ENCODE measurements around the gene TRMT44.
"Not testable (repeated sequence)": the region's sequence is repeated elsewhere in the genome, so short reads cannot be mapped to it uniquely, and the experiment has no call there.

The TRMT44 gene

DNA sequence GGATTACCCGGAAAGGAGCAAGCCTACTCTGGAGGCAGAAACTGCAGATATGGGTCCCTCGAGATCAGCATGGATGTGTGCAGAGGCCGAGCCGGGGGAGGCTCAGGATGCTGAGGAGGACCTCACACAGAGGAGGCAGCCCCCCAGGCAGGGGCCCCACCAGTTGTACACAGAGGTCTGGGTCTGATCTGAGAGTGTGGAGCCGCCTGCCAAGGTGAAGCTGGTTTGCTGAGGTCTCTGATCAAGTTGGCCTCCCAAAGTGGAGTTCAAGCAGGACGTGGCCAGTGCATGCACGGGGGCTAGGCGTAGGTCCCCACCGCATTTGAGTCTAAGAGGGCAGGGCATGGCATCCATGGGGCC, 35.1 kb upstream of the TRMT44 start:
- peaks cover 5 to 48% (median 22%) of the 10 kb centered on the region in 4 experiments for H3K36me3 ChIP-seq (ENCODE audit: control insufficient read depth in 4 of 4, insufficient read depth in 4 of 4, low read length in 3 of 4)
- no peak overlapping the region for H3K27ac ChIP-seq (ENCODE audit: insufficient read depth in 1 of 2, low read depth in 1 of 2, low read length in 2 of 2, poor library complexity in 1 of 2, severe bottlenecking in 2 of 2)
- CTCF ChIA-PET, result interaction anchor here (1.4 to 4.3 kb wide), 5 partner anchors 11 to 228 kb away, joined by 3 to 31 read pairs (median 7); no protein-coding TSS in a partner anchor
- WGBS (ENCODE audit: insufficient coverage), result 98% methylated on average over 8 of the region's 9 CpGs
- H3K27me3 ChIP-seq (replicated peaks in 2 of 5; ENCODE audit: control insufficient read depth in 4 of 5, insufficient read depth in 5 of 5, low read length in 4 of 5), result no peaks in the 10 kb centered on the region
- H3K4me1 ChIP-seq (ENCODE audit: control extremely low read depth in 1 of 4, control insufficient read depth in 4 of 4, insufficient read depth in 4 of 4, low read length in 3 of 4), result peaks cover 4 to 51% (median 33%) of the 10 kb centered on the region in 4 experiments
- H3K9me3 ChIP-seq (ENCODE audit: control extremely low read depth in 1 of 5, control insufficient read depth in 4 of 5, insufficient read depth in 2 of 5, low read depth in 1 of 5, low read length in 4 of 5), result no peaks in the 10 kb centered on the region
- DNase-seq, result no peak
- POLR2A ChIA-PET, result interaction anchor here (0.7 kb wide), 1 partner anchor 124 kb away, joined by 4 read pairs; no protein-coding TSS in a partner anchor
- no peak overlapping the region for H3K4me3 ChIP-seq (ENCODE audit: control insufficient read depth in 1 of 7, extremely low read depth in 1 of 7, insufficient read depth in 4 of 7, low read depth in 2 of 7, low read length in 6 of 7)

- peaks cover 5 to 52% (median 26%) of the 10 kb centered on the region in 4 experiments for H3K36me3 ChIP-seq (ENCODE audit: control insufficient read depth in 4 of 4, insufficient read depth in 4 of 4, low read length in 3 of 4)
- H3K27me3 ChIP-seq (replicated peaks in 2 of 5; ENCODE audit: control insufficient read depth in 4 of 5, insufficient read depth in 5 of 5, low read length in 4 of 5); POLR2A ChIA-PET; H3K4me3 ChIP-seq (ENCODE audit: control insufficient read depth in 1 of 7, extremely low read depth in 1 of 7, insufficient read depth in 4 of 7, low read depth in 2 of 7, low read length in 6 of 7); DNase-seq; H3K27ac ChIP-seq (ENCODE audit: insufficient read depth in 1 of 2, low read depth in 1 of 2, low read length in 2 of 2, poor library complexity in 1 of 2, severe bottlenecking in 2 of 2); H3K9me3 ChIP-seq (ENCODE audit: control extremely low read depth in 1 of 5, control insufficient read depth in 4 of 5, insufficient read depth in 2 of 5, low read depth in 1 of 5, low read length in 4 of 5): not testable (repeated sequence)
- H3K4me1 ChIP-seq (ENCODE audit: control extremely low read depth in 1 of 4, control insufficient read depth in 4 of 4, insufficient read depth in 4 of 4, low read length in 3 of 4), result peaks cover 4 to 44% (median 32%) of the 10 kb centered on the region in 4 experiments
- CTCF ChIA-PET, result interaction anchor here (1.0 to 4.3 kb wide), 11 partner anchors 8 to 231 kb away, joined by 3 to 22 read pairs (median 6); no protein-coding TSS in a partner anchor
- 86% methylated on average over 5 of the region's 7 CpGs for WGBS (ENCODE audit: insufficient coverage)
Observed at GRCh38 chr4:8406887-8407286, 33.7 kb upstream of the TRMT44 start.

DNA sequence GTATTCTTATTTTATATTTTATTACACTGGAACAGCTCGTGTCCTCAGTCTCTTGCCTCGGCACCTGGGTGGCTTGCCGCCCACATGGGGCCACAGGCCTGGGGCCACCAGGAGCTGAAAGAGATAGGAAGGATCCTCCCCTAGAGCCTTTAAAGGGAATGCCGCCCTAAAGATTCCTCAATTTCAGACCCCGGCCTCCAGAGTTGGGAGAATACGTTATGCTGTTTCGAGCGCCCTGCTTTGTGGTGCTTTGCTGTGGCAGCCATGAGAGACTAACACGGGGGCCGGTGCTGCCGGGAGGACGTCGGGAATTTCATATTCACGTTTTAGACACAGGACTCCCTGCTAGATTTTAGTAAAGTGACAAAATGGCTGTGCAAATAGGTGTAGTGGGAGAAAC, 33.3 kb upstream of the TRMT44 start:
- ChIA-PET CTCF (interaction anchor here (1.0 to 4.3 kb wide), 13 partner anchors 9 to 231 kb away, joined by 3 to 22 read pairs (median 6); no protein-coding TSS in a partner anchor), POLR2A (no interaction called here)
- Histone ChIP-seq H3K4me1 (ENCODE audit: control extremely low read depth in 1 of 4, control insufficient read depth in 4 of 4, insufficient read depth in 4 of 4, low read length in 3 of 4) (peaks cover 4 to 40% (median 28%) of the 10 kb centered on the region in 4 experiments), H3K27me3 (replicated peaks in 2 of 5; ENCODE audit: control insufficient read depth in 4 of 5, insufficient read depth in 5 of 5, low read length in 4 of 5) (no peaks in the 10 kb centered on the region), H3K27ac (ENCODE audit: insufficient read depth in 1 of 2, low read depth in 1 of 2, low read length in 2 of 2, poor library complexity in 1 of 2, severe bottlenecking in 2 of 2) (no peak overlapping the region), H3K4me3 (ENCODE audit: control insufficient read depth in 1 of 7, extremely low read depth in 1 of 7, insufficient read depth in 4 of 7, low read depth in 2 of 7, low read length in 6 of 7) (no peak overlapping the region), H3K36me3 (ENCODE audit: control insufficient read depth in 4 of 4, insufficient read depth in 4 of 4, low read length in 3 of 4) (peaks cover 5 to 52% (median 26%) of the 10 kb centered on the region in 4 experiments), H3K9me3 (ENCODE audit: control extremely low read depth in 1 of 5, control insufficient read depth in 4 of 5, insufficient read depth in 2 of 5, low read depth in 1 of 5, low read length in 4 of 5) (no peaks in the 10 kb centered on the region)
- no peak for DNase-seq
- WGBS (ENCODE audit: insufficient coverage), result 98% methylated on average over 7 of the region's 14 CpGs

DNA sequence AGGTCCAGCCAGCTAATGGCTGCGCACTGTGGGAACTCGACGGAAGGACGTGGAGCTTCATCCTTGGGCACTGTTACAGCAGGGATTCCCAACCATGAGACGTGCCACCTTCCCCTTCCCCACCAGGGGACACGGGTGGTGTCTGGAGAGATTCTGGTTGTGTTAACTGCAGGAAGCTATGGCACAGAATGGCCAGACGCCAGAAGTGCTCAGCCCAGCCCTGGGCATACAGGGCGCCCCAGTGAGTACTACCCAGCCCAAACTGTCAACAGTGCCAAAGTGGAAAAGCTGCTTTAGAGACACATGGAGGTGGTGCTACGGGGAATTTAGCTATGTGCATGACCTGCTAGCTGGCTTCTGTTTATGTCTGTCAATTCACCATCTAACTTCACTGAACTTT, 32.8 kb upstream of the TRMT44 start:
- DNase-seq, result no peak
- peaks cover 5 to 55% (median 26%) of the 10 kb centered on the region in 4 experiments for H3K36me3 ChIP-seq (ENCODE audit: control insufficient read depth in 4 of 4, insufficient read depth in 4 of 4, low read length in 3 of 4)
- CTCF ChIA-PET, result interaction anchor here (1.0 to 4.3 kb wide), 16 partner anchors 9 to 232 kb away, joined by 3 to 28 read pairs (median 5); no protein-coding TSS in a partner anchor
- no peak overlapping the region for H3K4me3 ChIP-seq (ENCODE audit: control insufficient read depth in 1 of 7, extremely low read depth in 1 of 7, insufficient read depth in 4 of 7, low read depth in 2 of 7, low read length in 6 of 7)
- H3K27ac ChIP-seq (ENCODE audit: insufficient read depth in 1 of 2, low read depth in 1 of 2, low read length in 2 of 2, poor library complexity in 1 of 2, severe bottlenecking in 2 of 2), result no peak overlapping the region
- no peaks in the 10 kb centered on the region for H3K27me3 ChIP-seq (replicated peaks in 2 of 5; ENCODE audit: control insufficient read depth in 4 of 5, insufficient read depth in 5 of 5, low read length in 4 of 5)
- no peaks in the 10 kb centered on the region for H3K9me3 ChIP-seq (ENCODE audit: control extremely low read depth in 1 of 5, control insufficient read depth in 4 of 5, insufficient read depth in 2 of 5, low read depth in 1 of 5, low read length in 4 of 5)
- POLR2A ChIA-PET, result no interaction called here
- WGBS (ENCODE audit: insufficient coverage), result 74% methylated on average over 3 of the region's 9 CpGs
- peaks cover 0 to 35% (median 23%) of the 10 kb centered on the region in 4 experiments for H3K4me1 ChIP-seq (ENCODE audit: control extremely low read depth in 1 of 4, control insufficient read depth in 4 of 4, insufficient read depth in 4 of 4, low read length in 3 of 4)

GRCh38 chr4:8409264-8410065, 31.1 kb upstream of the TRMT44 start:
- no peak overlapping the region for H3K27ac ChIP-seq (ENCODE audit: insufficient read depth in 1 of 2, low read depth in 1 of 2, low read length in 2 of 2, poor library complexity in 1 of 2, severe bottlenecking in 2 of 2)
- CTCF ChIA-PET, result interaction anchor here (1.3 to 4.3 kb wide), 12 partner anchors 8 to 233 kb away, joined by 3 to 28 read pairs (median 10); no protein-coding TSS in a partner anchor
- no peaks in the 10 kb centered on the region for H3K27me3 ChIP-seq (replicated peaks in 2 of 5; ENCODE audit: control insufficient read depth in 4 of 5, insufficient read depth in 5 of 5, low read length in 4 of 5)
- no peaks in the 10 kb centered on the region for H3K9me3 ChIP-seq (ENCODE audit: control extremely low read depth in 1 of 5, control insufficient read depth in 4 of 5, insufficient read depth in 2 of 5, low read depth in 1 of 5, low read length in 4 of 5)
- 93% methylated on average over 11 of the region's 17 CpGs for whole genome bisulfite sequencing (ENCODE audit: insufficient coverage)
- peaks cover 5 to 61% (median 35%) of the 10 kb centered on the region in 4 experiments for H3K36me3 ChIP-seq (ENCODE audit: control insufficient read depth in 4 of 4, insufficient read depth in 4 of 4, low read length in 3 of 4)
- POLR2A ChIA-PET, result interaction anchor here (0.7 to 1.2 kb wide), 2 partner anchors 30 to 164 kb away, joined by 3 read pairs; no protein-coding TSS in a partner anchor
- H3K4me3 ChIP-seq (ENCODE audit: control insufficient read depth in 1 of 7, extremely low read depth in 1 of 7, insufficient read depth in 4 of 7, low read depth in 2 of 7, low read length in 6 of 7), result no peak overlapping the region
- H3K4me1 ChIP-seq (ENCODE audit: control extremely low read depth in 1 of 4, control insufficient read depth in 4 of 4, insufficient read depth in 4 of 4, low read length in 3 of 4), result peaks cover 0 to 19% (median 7%) of the 10 kb centered on the region in 4 experiments
- peak in 1 of 3 donors; percentile 50 for DNase-seq

DNA sequence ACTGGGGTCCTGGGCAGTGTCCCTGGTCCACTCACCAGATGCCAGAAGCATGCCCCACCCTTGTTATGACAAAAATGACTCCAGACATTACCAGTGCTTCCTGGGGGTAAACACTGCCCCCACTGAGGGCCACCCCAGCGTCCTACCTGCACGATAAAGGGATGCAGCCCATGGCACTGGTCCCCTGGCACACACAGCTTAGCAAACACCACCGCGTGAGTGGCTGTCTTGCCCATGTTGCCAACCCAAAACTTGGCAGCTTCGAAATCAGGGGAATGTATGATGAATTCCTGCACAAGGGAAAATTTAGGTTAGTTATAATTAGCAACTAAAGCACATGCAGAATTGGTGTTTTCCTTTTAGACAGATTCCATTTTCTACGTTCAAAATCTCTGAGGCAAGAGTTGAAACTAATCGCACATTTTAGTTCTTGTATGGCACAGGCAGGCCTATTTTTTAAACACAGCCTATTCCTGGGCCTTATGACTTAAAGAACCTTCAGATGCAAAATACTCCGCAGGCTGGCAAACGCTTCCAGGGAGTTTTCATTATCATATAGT, 30.4 kb upstream of the TRMT44 start:
- Histone ChIP-seq H3K27me3 (replicated peaks in 2 of 5; ENCODE audit: control insufficient read depth in 4 of 5, insufficient read depth in 5 of 5, low read length in 4 of 5) (no peaks in the 10 kb centered on the region), H3K36me3 (ENCODE audit: control insufficient read depth in 4 of 4, insufficient read depth in 4 of 4, low read length in 3 of 4) (peaks cover 5 to 62% (median 37%) of the 10 kb centered on the region in 4 experiments), H3K4me3 (ENCODE audit: control insufficient read depth in 1 of 7, extremely low read depth in 1 of 7, insufficient read depth in 4 of 7, low read depth in 2 of 7, low read length in 6 of 7) (no peak overlapping the region), H3K4me1 (ENCODE audit: control extremely low read depth in 1 of 4, control insufficient read depth in 4 of 4, insufficient read depth in 4 of 4, low read length in 3 of 4) (peaks cover 0 to 12% (median 2%) of the 10 kb centered on the region in 4 experiments), H3K9me3 (ENCODE audit: control extremely low read depth in 1 of 5, control insufficient read depth in 4 of 5, insufficient read depth in 2 of 5, low read depth in 1 of 5, low read length in 4 of 5) (no peaks in the 10 kb centered on the region), H3K27ac (ENCODE audit: insufficient read depth in 1 of 2, low read depth in 1 of 2, low read length in 2 of 2, poor library complexity in 1 of 2, severe bottlenecking in 2 of 2) (no peak overlapping the region)
- no peak for DNase-seq
- ChIA-PET CTCF (interaction anchor here (1.3 to 4.3 kb wide), 12 partner anchors 8 to 234 kb away, joined by 3 to 28 read pairs (median 9); no protein-coding TSS in a partner anchor), POLR2A (interaction anchor here (1.2 to 1.4 kb wide), 2 partner anchors 30 to 168 kb away, joined by 3 to 4 read pairs; no protein-coding TSS in a partner anchor)
- WGBS (ENCODE audit: insufficient coverage), result 94% methylated on average over 7 of the region's 9 CpGs
